H1 (cell line): ENCODE data around the gene GRM8. TPM values are rescaled to one million over a fixed set of nuclear protein-coding genes. Genes with fewer than 3 reads are reported as not detected.

ENCODE experiments used
- CTCF ChIA-PET: fragments of 300-600 bp; sonication (Branson Sonifier 250); formaldehyde crosslinking; loops from one replicate; lab custom pipeline; 2021; ENCODE audit not compliant: partially characterized antibody; lab: Charles Lee
- POLR2A ChIA-PET: fragments of 300-600 bp; sonication (Branson Sonifier 250); formaldehyde crosslinking; loops from one replicate; lab custom pipeline; 2021; ENCODE audit warnings: inconsistent platforms; ENCODE audit not compliant: partially characterized antibody; lab: Charles Lee
- DNase-seq, 2 experiments: peaks; one replicate each; pipeline versions ENCODE4 v3.0.0 to v3.0.0-alpha.2; 2010 to 2022; ENCODE audit warnings: low spot score in 2 of 2, low read depth in 1 of 2, mixed read lengths in 1 of 2
- FAIRE-seq: peaks from 2 replicates; lab custom pipeline; 2011; peaks lifted over from hg19 to GRCh38; lab: Jason Lieb, UNC
- H2AFZ ChIP-seq: 2 replicates; pipeline ENCODE4 v1.8.1; 2012; ENCODE audit warnings: low read length, inconsistent platforms
- H2AK5ac ChIP-seq: 2 replicates; pipeline ENCODE4 v1.6.1; 2013; ENCODE audit warnings: low read depth, low read length
- H2BK120ac ChIP-seq: replicated peaks from 2 replicates; pipeline ENCODE3; 2013; ENCODE audit warnings: low read depth, low read length, inconsistent platforms
- H2BK12ac ChIP-seq: 2 replicates; pipeline ENCODE4 v1.6.1; 2013; ENCODE audit warnings: low read depth, low read length
- H2BK15ac ChIP-seq: 2 replicates; pipeline ENCODE4 v1.6.1; 2013; ENCODE audit warnings: low read length
- H2BK20ac ChIP-seq: 2 replicates; pipeline ENCODE4 v1.6.1; 2013; ENCODE audit warnings: low read length
- H2BK5ac ChIP-seq: 2 replicates; pipeline ENCODE4 v1.6.1; 2013; ENCODE audit warnings: low read depth, low read length
- H3K14ac ChIP-seq: 2 replicates; pipeline ENCODE4 v1.6.1; 2013; ENCODE audit warnings: inconsistent platforms; ENCODE audit not compliant: insufficient read length
- H3K18ac ChIP-seq: 2 replicates; pipeline ENCODE4 v1.6.1; 2013; ENCODE audit warnings: low read length; ENCODE audit errors: extremely low read depth
- H3K23ac ChIP-seq: 2 replicates; pipeline ENCODE4 v1.6.1; 2013; ENCODE audit warnings: inconsistent platforms; ENCODE audit not compliant: insufficient read length
- H3K23me2 ChIP-seq: 2 replicates; pipeline ENCODE4 v1.6.1; 2013; ENCODE audit warnings: low read depth, low read length
- H3K27ac ChIP-seq: 2 replicates; pipeline ENCODE4 v1.6.1; 2011; ENCODE audit warnings: low read depth, low read length, inconsistent platforms
- H3K27me3 ChIP-seq, 4 experiments: replicated peaks in 1 of 4; 1 replicate in 1 of 4; 2 replicates in 3 of 4; pipeline versions ENCODE4 v1.6.1 to v1.8.1; 2011 to 2013; ENCODE audit warnings: low read length in 3 of 4, mild to moderate bottlenecking in 3 of 4, inconsistent platforms in 2 of 4, mixed read lengths in 2 of 4, moderate library complexity in 1 of 4; ENCODE audit not compliant: control insufficient read depth in 3 of 4, insufficient read depth in 3 of 4; ENCODE audit errors: extremely low read depth in 1 of 4
- H3K36me3 ChIP-seq, 4 experiments: 2 replicates each; pipeline versions ENCODE4 v1.6.1 to v1.8.1; 2011 to 2013; ENCODE audit warnings: mild to moderate bottlenecking in 4 of 4, low read length in 3 of 4, moderate library complexity in 2 of 4, control low read depth in 1 of 4, inconsistent platforms in 1 of 4; ENCODE audit not compliant: insufficient read depth in 4 of 4, control insufficient read depth in 2 of 4
- H3K4ac ChIP-seq: replicated peaks from 2 replicates; pipeline ENCODE3; 2013; ENCODE audit warnings: low read length, low read depth, mixed read lengths, inconsistent platforms; ENCODE audit not compliant: insufficient read length
- H3K4me1 ChIP-seq, 4 experiments: replicated peaks in 1 of 4; 1 replicate in 1 of 4; 2 replicates in 3 of 4; pipeline versions ENCODE4 v1.6.1 to v1.8.1; 2011 to 2013; ENCODE audit warnings: low read length in 3 of 4, inconsistent platforms in 2 of 4, mixed read lengths in 1 of 4; ENCODE audit not compliant: insufficient read depth in 4 of 4, control insufficient read depth in 3 of 4
- H3K4me2 ChIP-seq, 2 experiments: 2 replicates each; pipeline versions ENCODE4 v1.6.1 to v1.8.1; 2011 to 2013; ENCODE audit warnings: low read depth in 2 of 2, low read length in 2 of 2, control low read depth in 1 of 2, inconsistent platforms in 1 of 2, mild to moderate bottlenecking in 1 of 2; ENCODE audit not compliant: insufficient read depth in 1 of 2
- H3K4me3 ChIP-seq, 4 experiments: fragments of 200-600, 300-600 bp in 1 of 4; sonication (generic), shearing (Covaris generic), sonication (Bioruptor Twin) in 1 of 4; 2 replicates each; pipeline versions ENCODE4 v1.5.1 to v1.8.1; 2011 to 2016; ENCODE audit warnings: low read length in 4 of 4, low read depth in 3 of 4, control low read depth in 2 of 4, inconsistent platforms in 2 of 4, mild to moderate bottlenecking in 2 of 4, mixed read lengths in 1 of 4, moderate library complexity in 1 of 4; ENCODE audit not compliant: insufficient read depth in 2 of 4; ENCODE audit errors: extremely low read depth in 1 of 4
- H3K56ac ChIP-seq: replicated peaks from 2 replicates; pipeline ENCODE3; 2013; ENCODE audit warnings: low read depth, mild to moderate bottlenecking, mixed read lengths, low read length, inconsistent platforms; ENCODE audit not compliant: insufficient read length
- H3K79me1 ChIP-seq: 2 replicates; pipeline ENCODE4 v1.6.1; 2013; ENCODE audit warnings: low read depth, low read length, control low read depth
- H3K79me2 ChIP-seq, 2 experiments: 2 replicates each; pipeline versions ENCODE4 v1.6.1 to v1.8.1; 2012 to 2013; ENCODE audit warnings: low read length in 2 of 2, mild to moderate bottlenecking in 2 of 2, inconsistent platforms in 1 of 2; ENCODE audit not compliant: insufficient read depth in 2 of 2, control insufficient read depth in 1 of 2
- H3K9ac ChIP-seq, 4 experiments: replicated peaks in 1 of 4; 1 replicate in 1 of 4; 2 replicates in 3 of 4; pipeline versions ENCODE4 v1.6.1 to v1.8.1; 2011 to 2013; ENCODE audit warnings: low read depth in 3 of 4, low read length in 3 of 4, control low read depth in 2 of 4, mild to moderate bottlenecking in 2 of 4, moderate library complexity in 2 of 4, inconsistent platforms in 1 of 4; ENCODE audit errors: extremely low read depth in 1 of 4
- H3K9me3 ChIP-seq, 2 experiments: 2 replicates each; pipeline versions ENCODE4 v1.6.1 to v1.8.1; 2012 to 2013; ENCODE audit warnings: mild to moderate bottlenecking in 2 of 2, moderate library complexity in 2 of 2, control low read depth in 1 of 2, inconsistent platforms in 1 of 2, low read depth in 1 of 2, low read length in 1 of 2, mixed read lengths in 1 of 2; ENCODE audit not compliant: insufficient read depth in 2 of 2
- H4K20me1 ChIP-seq, 2 experiments: replicated peaks in 1 of 2; 2 replicates each; pipeline versions ENCODE3 to v1.8.1; 2011 to 2013; ENCODE audit warnings: inconsistent platforms in 2 of 2, low read length in 2 of 2, mild to moderate bottlenecking in 1 of 2; ENCODE audit not compliant: insufficient read depth in 2 of 2, control insufficient read depth in 1 of 2
- H4K5ac ChIP-seq: 2 replicates; pipeline ENCODE4 v1.6.1; 2013; ENCODE audit warnings: low read length, low read depth, mixed read lengths, inconsistent platforms; ENCODE audit not compliant: insufficient read length
- H4K8ac ChIP-seq: 2 replicates; pipeline ENCODE4 v1.8.0; 2013; ENCODE audit warnings: mild to moderate bottlenecking, moderate library complexity, low read length, inconsistent platforms; ENCODE audit not compliant: insufficient read depth; ENCODE audit errors: extremely low read depth
- H4K91ac ChIP-seq: replicated peaks from 2 replicates; pipeline ENCODE3; 2013; ENCODE audit warnings: low read length, mixed read lengths, inconsistent platforms; ENCODE audit not compliant: insufficient read length
- MAFK ChIP-seq: IDR thresholded peaks from 2 replicates; pipeline ENCODE4 v1.6.1; 2012; ENCODE audit warnings: low read depth, mild to moderate bottlenecking, improper control_type of control experiment, low read length
- YY1 ChIP-seq: IDR thresholded peaks from 2 replicates; pipeline ENCODE4 v1.6.1; 2011; ENCODE audit warnings: low read depth, mild to moderate bottlenecking, low read length
- WGBS, 2 experiments: shearing (Covaris generic) in 1 of 2; methylation state at CpG; one replicate each; pipeline versions ENCODE4 v1.1.6 to v1.1.7; 2013 to 2015; ENCODE audit warnings: low lambda C conversion rate in 2 of 2, mixed read lengths in 2 of 2, inconsistent platforms in 1 of 2, low coverage in 1 of 2, missing lambda C conversion rate in 1 of 2; ENCODE audit not compliant: insufficient replicate concordance in 2 of 2, insufficient coverage in 1 of 2, insufficient read length in 1 of 2; ENCODE audit errors: extremely low coverage in 1 of 2, missing lambda C conversion rate in 1 of 2; 5-methylcytosine and 5-hydroxymethylcytosine counted together
- polyA plus RNA-seq, 7 experiments: library from polyadenylated mRNA; depleted of rRNA in 3 of 7; stranded (reverse) in 5 of 7; unstranded in 2 of 7; fragments of >200 nt in 5 of 7; fragments of 200-250 nt in 2 of 7; gene quantifications; 1 replicate in 5 of 7; 2 replicates in 1 of 7; 4 replicates in 1 of 7; pipeline versions ENCODE4 v1.2.1 to v1.2.3, GENCODE V29; 2011 to 2013; ENCODE audit warnings: missing spikeins in 2 of 7, mixed read lengths in 2 of 7
- total RNA-seq: library from RNA; stranded (reverse); fragmentation: NEBNext Ultra II Directional; extraction: Animal tissue kit (Norgen Biotek cat#: 25700); gene quantifications from 2 replicates; pipeline ENCODE4 v1.2.1, GENCODE V29; 2021

The GRM8 gene
- total and polyA plus RNA-seq, 2 of the 8 experiments (the other 6 are each of a cell fraction or from before 2014, with no cell fraction given) = 2.6 to 2.8 TPM

GRCh38 chr7:127040042-127040441 is 212.7 kb downstream of the GRM8 start:
- Histone ChIP-seq H4K20me1 (no peaks in the 10 kb centered on the region), H3K9ac (no peak overlapping the region), H4K91ac (no peak overlapping the region), H3K27ac (no peak overlapping the region; the same call in 1 of the 2 replicates), H3K18ac (no peak overlapping the region), H3K23me2 (no peaks in the 10 kb centered on the region), H3K23ac (no peak overlapping the region), H3K4me2 (no peak overlapping the region; a peak in 1 of 4 replicates), H2AK5ac (no peak overlapping the region), H3K36me3 (no peaks in the 10 kb centered on the region), H3K4me3 (no peak overlapping the region)
- CTCF ChIA-PET = no interaction called here
- no peak for DNase-seq
- no peak for FAIRE-seq
- POLR2A ChIA-PET = no interaction called here
- no peak for TF ChIP-seq YY1
- TF ChIP-seq MAFK = peak; percentile 24; the same call in 1 of the 2 replicates
- TF ChIP-seq, all 59 proteins: peak for 1
- Histone ChIP-seq H4K8ac (no peak overlapping the region), H2AFZ (no peak overlapping the region; the same call in 1 of the 2 replicates), H3K4ac (no peak overlapping the region), H3K9me3 (no peaks in the 10 kb centered on the region), H3K79me2 (no peaks in the 10 kb centered on the region), H2BK20ac (no peak overlapping the region), H2BK5ac (no peak overlapping the region), H3K14ac (no peak overlapping the region), H3K56ac (no peak overlapping the region), H3K4me1 (no peaks in the 10 kb centered on the region), H2BK120ac (no peak overlapping the region), H2BK12ac (no peak overlapping the region), H2BK15ac (no peak overlapping the region), H3K27me3 (no peaks in the 10 kb centered on the region), H4K5ac (no peak overlapping the region), H3K79me1 (no peaks in the 10 kb centered on the region)
- 90% methylated on average over 2 of the region's 2 CpGs; no CpG with 5 or more reads in 1 of the 2 experiments for WGBS, 2 experiments
